RPMI8226 (cell line): ENCODE results near the gene TPRX1.
"Not testable (repeated sequence)": the region's sequence is repeated elsewhere in the genome, so short reads cannot be mapped to it uniquely, and the experiment has no call there.

Experiments
- DNase-seq: peaks from one replicate; pipeline ENCODE4 v3.0.0-alpha.2; 2015

Gene TPRX1

DNA sequence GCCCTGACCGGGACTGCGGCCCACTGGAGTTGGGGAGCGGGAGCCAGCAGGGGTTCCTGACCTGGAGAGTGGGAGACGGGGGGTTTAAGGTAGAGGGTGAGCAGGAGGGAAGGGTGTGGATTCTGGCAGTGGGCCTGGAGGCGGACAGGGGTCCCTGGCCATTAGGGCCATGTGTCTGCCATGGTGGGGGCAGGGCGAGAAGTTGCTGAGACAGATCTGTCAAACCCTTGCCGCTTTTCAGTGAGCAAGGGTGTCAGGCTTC, 38.1 kb downstream of the TPRX1 start:
- no peak for DNase-seq

GRCh38 chr19:47765523-47766358, 38.6 kb downstream of the TPRX1 start:
- peak; percentile 57 for DNase-seq

GRCh38 chr19:47764705-47765104, 39.6 kb downstream of the TPRX1 start:
- not testable (repeated sequence) for DNase-seq

DNA sequence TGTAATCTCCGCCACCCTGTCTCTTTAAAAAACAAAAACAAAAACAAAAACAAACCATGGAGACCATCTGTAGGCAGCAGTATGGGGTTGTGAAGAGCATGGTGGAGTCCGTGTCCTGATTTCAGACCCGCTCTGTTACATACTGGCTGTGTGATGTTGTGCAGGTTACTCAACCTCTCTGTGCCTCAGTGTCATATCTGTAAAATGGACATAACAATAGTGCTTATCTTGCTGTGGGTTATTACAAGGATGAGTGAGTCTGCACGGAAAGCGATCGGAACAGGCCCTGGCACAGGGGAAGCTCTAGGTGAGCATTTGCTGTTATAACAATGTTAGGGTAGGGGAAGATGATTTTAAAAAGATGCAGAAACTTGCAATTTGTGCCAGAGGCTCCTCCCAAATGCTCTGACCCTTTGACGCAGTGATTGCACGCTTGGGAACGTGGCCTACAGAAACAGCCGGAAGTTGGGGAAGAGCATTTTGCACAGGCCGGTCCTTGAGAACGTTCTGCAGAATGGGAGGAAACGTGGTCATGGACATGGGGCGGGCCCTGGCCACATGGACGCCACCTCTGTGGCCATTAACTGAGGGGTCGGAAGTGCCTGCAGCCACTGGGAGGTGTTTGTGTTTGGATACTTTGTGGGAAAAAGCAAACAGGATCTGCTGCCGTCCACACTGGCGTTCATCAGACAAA, 41.6 kb downstream of the TPRX1 start:
- no peak for DNase-seq

DNA sequence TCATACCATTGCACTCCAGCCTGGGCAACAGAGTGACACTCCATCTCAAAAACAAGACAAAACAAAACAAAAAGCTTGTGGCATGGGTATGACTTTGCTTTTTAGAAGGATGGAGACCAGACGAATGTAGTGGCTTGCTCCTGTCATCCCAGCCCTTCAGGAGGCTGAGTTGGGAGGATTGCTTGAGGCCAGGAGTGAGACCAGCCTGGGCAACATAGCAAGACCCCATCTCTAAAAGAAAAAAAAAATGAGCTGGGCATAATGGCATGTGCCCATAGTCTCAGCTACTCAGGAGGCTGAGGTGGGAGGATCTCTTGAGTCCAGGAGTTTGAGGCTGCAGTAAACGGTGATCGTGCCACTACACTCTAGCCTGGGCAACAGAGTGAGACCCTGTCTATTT, 42.2 kb downstream of the TPRX1 start:
- DNase-seq = no peak

- no peak for DNase-seq
Measured at GRCh38 chr19:47761566-47761965, 42.8 kb downstream of the TPRX1 start.

DNA sequence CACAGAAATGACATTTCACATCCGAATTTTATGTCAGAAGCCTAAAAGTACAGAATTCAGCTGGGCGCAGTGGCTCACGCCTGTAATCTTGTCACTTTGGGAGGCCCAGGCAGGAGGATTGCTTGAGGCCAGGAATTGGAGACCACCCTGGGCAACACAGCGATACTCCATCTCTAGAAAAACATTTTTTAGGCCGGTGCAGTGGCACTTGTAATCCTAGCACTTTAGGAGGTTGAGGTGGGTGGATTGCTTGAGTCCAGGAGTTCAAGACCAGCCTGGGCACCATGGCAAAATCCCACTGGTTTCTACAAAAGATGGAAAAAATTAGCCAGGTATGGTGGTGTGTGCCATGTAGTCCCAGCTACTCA, 43.7 kb downstream of the TPRX1 start:
- no peak for DNase-seq

DNA sequence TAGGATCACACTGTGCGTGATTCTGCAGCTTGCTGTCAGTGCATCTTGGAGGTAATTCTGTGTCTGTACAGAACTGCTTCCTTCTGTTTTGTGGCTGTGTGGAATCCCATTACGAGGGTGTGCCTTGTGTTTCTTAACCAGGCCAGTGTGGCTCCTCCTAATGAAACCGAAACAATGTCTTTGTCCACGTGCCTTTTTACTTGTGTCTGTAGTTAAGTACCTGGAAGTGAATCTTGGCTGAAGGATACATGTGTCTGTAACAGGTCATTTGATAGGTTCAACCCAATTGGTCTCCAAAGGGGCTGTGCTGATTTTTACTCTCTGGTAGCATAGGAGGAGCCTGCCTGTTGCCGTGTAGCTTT, 45.9 kb downstream of the TPRX1 start:
- DNase-seq = peak; percentile 9

DNA sequence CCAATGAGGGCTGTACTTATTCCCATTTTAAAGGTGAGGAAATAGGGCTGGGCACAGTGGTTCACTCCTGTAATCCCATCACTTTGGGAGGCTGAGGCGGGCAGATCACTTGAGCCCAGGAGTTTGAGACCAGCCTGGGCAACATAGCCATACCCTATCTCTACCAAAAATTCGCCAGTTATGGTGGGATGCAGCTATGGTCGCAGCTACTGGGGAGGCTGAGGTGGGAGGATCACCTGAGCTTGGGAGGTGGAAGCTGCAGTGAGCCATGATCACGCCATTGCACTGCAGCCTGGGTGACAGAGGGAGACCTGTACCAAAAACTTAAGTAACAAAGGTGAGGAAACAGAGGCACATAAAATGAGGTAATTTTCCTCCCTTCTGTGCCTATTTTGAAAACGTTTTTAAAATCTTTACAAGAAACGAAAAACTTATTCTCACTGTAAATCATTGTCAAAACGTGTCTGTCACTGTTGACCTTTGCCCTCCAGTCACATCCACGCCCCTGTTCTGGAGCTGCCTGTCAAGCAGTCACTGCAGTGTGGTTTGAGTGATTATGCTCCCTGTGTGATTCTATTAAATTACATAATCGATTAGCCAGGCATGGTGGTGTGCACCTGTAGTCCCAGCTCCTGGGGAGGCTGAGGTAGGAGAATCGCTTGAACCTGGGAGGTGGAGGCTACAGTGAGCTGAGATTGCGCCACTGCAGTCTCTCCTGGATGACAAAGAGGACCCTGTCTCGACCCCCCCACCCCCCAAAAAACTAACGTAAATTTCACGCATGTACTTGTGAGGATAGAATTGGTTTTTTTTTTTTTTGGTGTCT, 46.5 kb downstream of the TPRX1 start:
- no peak for DNase-seq

DNA sequence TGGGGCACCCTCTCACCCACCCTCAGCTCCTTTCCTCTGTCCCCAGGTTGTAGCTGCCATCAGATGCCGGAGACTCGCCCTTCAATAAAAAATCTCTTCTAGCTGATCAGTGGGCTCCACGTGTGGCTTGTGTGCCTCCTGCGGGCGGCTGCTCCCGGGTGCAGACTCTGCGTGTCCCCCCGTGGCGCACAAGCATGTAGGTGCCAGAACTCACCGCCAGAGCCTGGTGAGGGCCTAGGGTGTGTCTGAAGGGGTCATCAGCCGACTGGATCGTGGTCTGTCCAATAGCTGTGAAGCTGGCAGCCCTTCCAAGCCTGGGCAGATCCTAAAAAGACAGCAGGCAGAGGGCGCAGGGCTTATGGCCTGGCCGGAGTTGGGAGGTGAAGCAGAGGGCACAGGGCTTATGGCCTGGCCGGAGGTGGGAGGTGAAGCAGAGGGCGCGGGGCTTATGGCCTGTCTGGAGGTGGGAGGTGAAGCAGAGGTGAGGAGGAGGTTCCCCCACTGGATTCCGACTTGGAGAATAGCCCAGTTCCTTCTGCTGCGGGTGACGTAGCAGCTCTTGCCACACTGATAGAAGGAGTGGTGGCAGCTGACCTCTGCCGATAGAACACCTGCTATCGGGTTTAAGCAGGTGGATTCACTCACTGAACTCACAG, 47.3 kb downstream of the TPRX1 start:
- no peak for DNase-seq

DNA sequence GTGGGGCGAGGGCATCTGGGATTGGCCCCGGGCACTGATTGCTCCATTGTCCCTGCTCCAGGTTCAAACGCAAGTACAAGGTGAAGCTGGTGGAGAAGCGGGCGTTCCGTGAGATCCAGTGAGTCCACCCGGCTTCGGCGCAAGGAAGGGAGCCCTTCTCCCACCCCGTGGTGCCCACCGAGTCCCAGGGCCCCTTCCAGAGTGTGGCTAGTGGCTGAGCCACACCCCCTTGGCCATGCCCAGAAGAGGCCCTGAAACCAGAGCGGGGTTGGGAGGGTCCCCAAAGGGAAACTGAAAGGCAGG, 47.8 kb downstream of the TPRX1 start:
- no peak for DNase-seq

DNA sequence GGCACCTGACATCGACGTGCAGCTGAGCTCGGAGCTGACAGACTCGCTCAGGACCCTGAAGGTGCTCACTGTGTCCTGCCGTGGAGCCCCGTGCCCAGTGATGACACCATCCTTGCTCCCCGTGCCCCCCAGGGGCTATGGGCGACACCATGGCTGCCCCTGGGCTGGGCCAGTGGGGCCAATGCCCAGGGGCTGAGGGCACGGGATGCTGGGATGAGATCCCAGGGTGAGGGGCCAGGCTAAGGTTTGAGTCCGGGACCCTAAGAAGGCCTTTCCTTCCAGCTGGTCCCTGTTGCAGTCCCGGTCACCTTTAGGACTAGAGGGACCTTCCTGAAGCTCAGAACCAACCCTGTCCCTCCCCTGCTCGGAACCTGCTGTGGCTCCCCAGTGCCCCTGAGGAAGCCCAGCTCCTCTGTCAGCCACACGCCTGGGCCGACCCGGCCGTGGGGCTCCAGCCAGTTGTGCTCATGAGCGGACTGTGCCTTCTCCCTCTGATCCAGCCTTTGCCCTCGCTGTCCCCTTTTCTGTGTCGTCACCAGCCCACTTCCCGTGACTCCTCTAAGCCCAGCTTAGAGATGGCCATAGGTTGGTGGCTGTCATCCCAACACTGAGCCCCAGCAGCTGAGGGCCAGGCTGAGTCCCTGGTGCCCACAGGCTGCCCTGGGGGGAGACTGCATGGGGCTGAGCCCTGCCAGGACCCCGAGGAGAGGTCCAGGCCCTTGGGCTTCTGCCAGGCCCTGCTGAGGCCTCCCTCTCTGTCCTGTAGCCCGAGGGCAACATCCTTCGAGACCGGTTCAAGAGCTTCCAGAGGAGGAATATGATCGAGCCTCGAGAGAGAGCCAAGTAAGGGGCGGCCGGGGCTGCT, 48.4 kb downstream of the TPRX1 start:
- DNase-seq = no peak

- no peak for DNase-seq
Measured at GRCh38 chr19:47755065-47755761, 49.1 kb downstream of the TPRX1 start.

- DNase-seq = no peak
Measured at GRCh38 chr19:47754206-47755064, 49.9 kb downstream of the TPRX1 start.

GRCh38 chr19:47752440-47753211, 51.7 kb downstream of the TPRX1 start:
- no peak for DNase-seq
